ENCODE measurements around the gene BTBD7. TPM values are rescaled to one million over a fixed set of nuclear protein-coding genes. Genes with fewer than 3 reads are reported as not detected.

BTBD7 gene, protein sequence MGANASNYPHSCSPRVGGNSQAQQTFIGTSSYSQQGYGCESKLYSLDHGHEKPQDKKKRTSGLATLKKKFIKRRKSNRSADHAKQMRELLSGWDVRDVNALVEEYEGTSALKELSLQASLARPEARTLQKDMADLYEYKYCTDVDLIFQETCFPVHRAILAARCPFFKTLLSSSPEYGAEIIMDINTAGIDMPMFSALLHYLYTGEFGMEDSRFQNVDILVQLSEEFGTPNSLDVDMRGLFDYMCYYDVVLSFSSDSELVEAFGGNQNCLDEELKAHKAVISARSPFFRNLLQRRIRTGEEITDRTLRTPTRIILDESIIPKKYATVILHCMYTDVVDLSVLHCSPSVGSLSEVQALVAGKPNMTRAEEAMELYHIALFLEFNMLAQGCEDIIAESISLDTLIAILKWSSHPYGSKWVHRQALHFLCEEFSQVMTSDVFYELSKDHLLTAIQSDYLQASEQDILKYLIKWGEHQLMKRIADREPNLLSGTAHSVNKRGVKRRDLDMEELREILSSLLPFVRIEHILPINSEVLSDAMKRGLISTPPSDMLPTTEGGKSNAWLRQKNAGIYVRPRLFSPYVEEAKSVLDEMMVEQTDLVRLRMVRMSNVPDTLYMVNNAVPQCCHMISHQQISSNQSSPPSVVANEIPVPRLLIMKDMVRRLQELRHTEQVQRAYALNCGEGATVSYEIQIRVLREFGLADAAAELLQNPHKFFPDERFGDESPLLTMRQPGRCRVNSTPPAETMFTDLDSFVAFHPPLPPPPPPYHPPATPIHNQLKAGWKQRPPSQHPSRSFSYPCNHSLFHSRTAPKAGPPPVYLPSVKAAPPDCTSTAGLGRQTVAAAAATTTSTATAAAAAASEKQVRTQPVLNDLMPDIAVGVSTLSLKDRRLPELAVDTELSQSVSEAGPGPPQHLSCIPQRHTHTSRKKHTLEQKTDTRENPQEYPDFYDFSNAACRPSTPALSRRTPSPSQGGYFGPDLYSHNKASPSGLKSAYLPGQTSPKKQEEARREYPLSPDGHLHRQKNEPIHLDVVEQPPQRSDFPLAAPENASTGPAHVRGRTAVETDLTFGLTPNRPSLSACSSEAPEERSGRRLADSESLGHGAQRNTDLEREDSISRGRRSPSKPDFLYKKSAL
- total RNA-seq, result 47.8 and 50.2 TPM in 2 replicates
- 16.9 and 20.9 TPM in 2 replicates for polyA plus RNA-seq
- 17.7 and 18.2 TPM in 2 replicates for polyA plus RNA-seq (2011; cell fraction: cytosol; rRNA removed)
- polyA plus RNA-seq (2011; cell fraction: nucleus; rRNA removed), result 32.9 and 35.0 TPM in 2 replicates
- 16.3 and 21.4 TPM in 2 replicates for polyA plus RNA-seq (2012)
- 46.4 and 53.0 TPM in 2 replicates for polyA minus RNA-seq
- 14.6 TPM for polyA minus RNA-seq (2011; cell fraction: cytosol; rRNA and poly(A)+ RNA removed)
- 31.0 and 41.6 TPM in 2 replicates for polyA minus RNA-seq (2011; cell fraction: nucleus; rRNA and poly(A)+ RNA removed)
- percentile 92 among the genes with signal in this experiment for Bru-seq, nascent RNA
- BruChase-seq, experiment 1, labeled RNA remaining after a 6-hour chase, result percentile 87 among the genes with signal in this experiment
- BruChase-seq, experiment 2, labeled RNA remaining after a 2-hour chase, result percentile 92 among the genes with signal in this experiment
- long read RNA-seq, partial matches to known transcripts, result 3 of 28 reads
- long read RNA-seq, other reads (novel, unspliced or antisense), result 22 of 28 reads

- Histone ChIP-seq H2AFZ (ENCODE audit: low read depth, low read length) (peak within 1 kb of the TSS; percentile 66), H3K9me1 (replicated peaks; ENCODE audit: control insufficient read depth, extremely low read depth, insufficient read depth, low read length) (no peaks in the 10 kb centered on the region), H3K79me2 (ENCODE audit: control insufficient read depth, insufficient read depth, low read length) (peaks cover 46% of the 10 kb centered on the region), H3K36me3 (ENCODE audit: control insufficient read depth in 2 of 2, extremely low read depth in 1 of 2, insufficient read depth in 2 of 2, low read length in 2 of 2) (no peaks in the 10 kb centered on the region), H3K27ac (ENCODE audit: insufficient read depth, low read depth, low read length) (peak within 1 kb of the TSS; percentile 82), H4K20me1 (replicated peaks; ENCODE audit: control insufficient read depth, extremely low read depth, insufficient read depth, low read length) (no peaks in the 10 kb centered on the region), H3K9ac (replicated peaks; ENCODE audit: extremely low read depth, insufficient read depth, low read length) (peak within 1 kb of the TSS; percentile 94), H3K9me3 (replicated peaks; ENCODE audit: control insufficient read depth, insufficient read depth, low read length) (no peaks in the 10 kb centered on the region), H3K4me2 (ENCODE audit: insufficient read depth, low read length) (peak within 1 kb of the TSS; percentile 92), H3K4me3 (replicated peaks in 1 of 3; ENCODE audit: insufficient read depth in 1 of 3, low read depth in 1 of 3, low read length in 3 of 3) (peak within 1 kb of the TSS; percentile 82 to 95 (median 94)), H3K4me1 (ENCODE audit: control insufficient read depth, extremely low read depth, insufficient read depth, low read length) (peaks cover 26% of the 10 kb centered on the region), H3K27me3 (ENCODE audit: control insufficient read depth in 2 of 2, insufficient read depth in 2 of 2, low read length in 2 of 2) (no peaks in the 10 kb centered on the region)
- TF ChIP-seq EZH2 (IDR thresholded peaks at IDR 0.05; ENCODE audit: borderline replicate concordance, low read depth, low read length, severe bottlenecking), result no peak
- TF ChIP-seq MYC (IDR thresholded peaks at IDR 0.05; ENCODE audit: low read depth, low read length), result no peak
- TF ChIP-seq, protein P1, sequence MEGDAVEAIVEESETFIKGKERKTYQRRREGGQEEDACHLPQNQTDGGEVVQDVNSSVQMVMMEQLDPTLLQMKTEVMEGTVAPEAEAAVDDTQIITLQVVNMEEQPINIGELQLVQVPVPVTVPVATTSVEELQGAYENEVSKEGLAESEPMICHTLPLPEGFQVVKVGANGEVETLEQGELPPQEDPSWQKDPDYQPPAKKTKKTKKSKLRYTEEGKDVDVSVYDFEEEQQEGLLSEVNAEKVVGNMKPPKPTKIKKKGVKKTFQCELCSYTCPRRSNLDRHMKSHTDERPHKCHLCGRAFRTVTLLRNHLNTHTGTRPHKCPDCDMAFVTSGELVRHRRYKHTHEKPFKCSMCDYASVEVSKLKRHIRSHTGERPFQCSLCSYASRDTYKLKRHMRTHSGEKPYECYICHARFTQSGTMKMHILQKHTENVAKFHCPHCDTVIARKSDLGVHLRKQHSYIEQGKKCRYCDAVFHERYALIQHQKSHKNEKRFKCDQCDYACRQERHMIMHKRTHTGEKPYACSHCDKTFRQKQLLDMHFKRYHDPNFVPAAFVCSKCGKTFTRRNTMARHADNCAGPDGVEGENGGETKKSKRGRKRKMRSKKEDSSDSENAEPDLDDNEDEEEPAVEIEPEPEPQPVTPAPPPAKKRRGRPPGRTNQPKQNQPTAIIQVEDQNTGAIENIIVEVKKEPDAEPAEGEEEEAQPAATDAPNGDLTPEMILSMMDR (IDR thresholded peaks at IDR 0.05; ENCODE audit: extremely low read depth in 1 of 2, insufficient read depth in 1 of 2, low read depth in 1 of 2, low read length in 2 of 2), result peak in 1 of 2 donors; percentile 19
- no peak for TF ChIP-seq FOS (IDR thresholded peaks at IDR 0.05; ENCODE audit: borderline replicate concordance, insufficient read depth, low read length)
- TF ChIP-seq, protein P2, sequence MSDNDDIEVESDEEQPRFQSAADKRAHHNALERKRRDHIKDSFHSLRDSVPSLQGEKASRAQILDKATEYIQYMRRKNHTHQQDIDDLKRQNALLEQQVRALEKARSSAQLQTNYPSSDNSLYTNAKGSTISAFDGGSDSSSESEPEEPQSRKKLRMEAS (IDR thresholded peaks at IDR 0.05; ENCODE audit: insufficient read depth, insufficient read length), result peak; percentile 95
- TF ChIP-seq GATA2 (IDR thresholded peaks at IDR 0.05; ENCODE audit: insufficient read depth, insufficient read length, low read depth, low read length), result no peak
- peak; percentile 80 for TF ChIP-seq POLR2AphosphoS5 (IDR thresholded peaks at IDR 0.05; ENCODE audit: insufficient read depth, low read depth, low read length)
- peak; percentile 63 for TF ChIP-seq POLR2A (IDR thresholded peaks at IDR 0.05; ENCODE audit: low read depth, low read length)
- peak; percentile 36 for TF ChIP-seq JUN (IDR thresholded peaks at IDR 0.05; ENCODE audit: borderline replicate concordance, insufficient read depth, insufficient read length, low read depth)
- peak; percentile 82 for FAIRE-seq
- ChIA-PET CTCF (no interaction called here), POLR2A (no interaction called here)
- intact Hi-C loops (cut with micrococcal nuclease) (loop anchor here (1.0 to 10.0 kb wide), 6 partner anchors 76 to 1822 kb away; partner anchors contain the start of genes GON7, ITPK1, MOAP1 and PPP4R3A), dilution Hi-C loops (cut with MboI; ENCODE audit: extremely low pct_ligation_motif_present, low sequenced_read_pairs) (no loop called here)
- BruUV-seq (replicated peaks), result TSS peak; percentile 60
- peak; percentile 97 for DNase-seq (ENCODE audit: low read depth, low spot score)
These were observed at the start of gene BTBD7 for GRCh38 chr14:93332853-93333630. BTBD7 (minus strand) TSS chr14:93333036; CDS start chr14:93296051, 36,985 bp downstream.

Data from endothelial cell of umbilical vein (primary cell).